Smooth muscle cell (in vitro differentiated cells): ENCODE results near the gene SYT6. TPM values are rescaled to one million over a fixed set of nuclear protein-coding genes. Genes with fewer than 3 reads are reported as not detected.

Experiments
- DNase-seq: peaks from one replicate; lab custom pipeline; 2025; ENCODE audit not compliant: unreplicated experiment; lab: John Stamatoyannopoulos, UW
- H2AFZ ChIP-seq: fragments of 200-600 bp; sonication (generic); 2 replicates; pipeline ENCODE4 v1.6.0; 2016; ENCODE audit warnings: antibody characterized with exemption, low read depth, mild to moderate bottlenecking
- H3F3A ChIP-seq: fragments of 200-600 bp; sonication (generic); 2 replicates; pipeline ENCODE4 v1.6.0; 2017; ENCODE audit warnings: antibody characterized with exemption, low read depth
- H3K27ac ChIP-seq: fragments of 200-600 bp; sonication (generic); 2 replicates; pipeline ENCODE4 v1.5.1; 2016; ENCODE audit warnings: low read depth, mild to moderate bottlenecking
- H3K27me3 ChIP-seq: fragments of 200-600 bp; sonication (generic); 2 replicates; pipeline ENCODE4 v1.6.1; 2016; ENCODE audit warnings: low read depth, mild to moderate bottlenecking
- H3K36me3 ChIP-seq: fragments of 200-600 bp; sonication (generic); 2 replicates; pipeline ENCODE4 v1.5.1; 2016; ENCODE audit warnings: low read depth
- H3K4me1 ChIP-seq: fragments of 200-600 bp; sonication (generic); 2 replicates; pipeline ENCODE4 v1.5.1; 2016; ENCODE audit warnings: low read depth
- H3K4me2 ChIP-seq: fragments of 200-600 bp; sonication (generic); 2 replicates; pipeline ENCODE4 v1.6.0; 2016; ENCODE audit warnings: mild to moderate bottlenecking
- H3K4me3 ChIP-seq: fragments of 200-600 bp; sonication (generic); 2 replicates; pipeline ENCODE4 v1.5.1; 2016; ENCODE audit warnings: mild to moderate bottlenecking
- H3K79me2 ChIP-seq: fragments of 200-600 bp; sonication (generic); 2 replicates; pipeline ENCODE4 v1.6.0; 2016; ENCODE audit warnings: low read depth, mild to moderate bottlenecking
- H3K9ac ChIP-seq: fragments of 200-600 bp; sonication (generic); 2 replicates; pipeline ENCODE4 v1.6.0; 2016; ENCODE audit warnings: low read depth
- H3K9me3 ChIP-seq: fragments of 200-600 bp; sonication (generic); replicated peaks from 2 replicates; pipeline ENCODE4 v1.5.1; 2016; ENCODE audit warnings: low read depth
- H4K20me1 ChIP-seq: fragments of 200-600 bp; sonication (generic); 2 replicates; pipeline ENCODE4 v1.6.0; 2016; ENCODE audit warnings: low read depth
- WGBS: methylation state at CpG from one replicate; pipeline ENCODE4 v1.1.7; 2016; ENCODE audit warnings: low lambda C conversion rate; 5-methylcytosine and 5-hydroxymethylcytosine counted together
- polyA plus RNA-seq: library from polyadenylated mRNA; unstranded; fragments of >200 nt; fragmentation: Nextera tagmentation; extraction: Ambion mirVana; gene quantifications from 2 replicates; pipeline ENCODE4 v1.2.1, GENCODE V29; 2016
- total RNA-seq: library from RNA; depleted of rRNA; stranded (reverse); fragments of >200 nt; gene quantifications from 2 replicates; pipeline ENCODE4 v1.2.3, GENCODE V29; 2014
- TF ChIP-seq, protein P1 (sequence below): fragments of 200-600 bp; sonication (generic); IDR thresholded peaks from 2 replicates; pipeline ENCODE4 v1.5.1; 2017; ENCODE audit warnings: borderline replicate concordance, mild to moderate bottlenecking, antibody characterized with exemption; ENCODE audit not compliant: insufficient read depth, poor library complexity, severe bottlenecking

Gene SYT6
- total and polyA plus RNA-seq, 2 experiments from 2014 or later, result not detected

DNA sequence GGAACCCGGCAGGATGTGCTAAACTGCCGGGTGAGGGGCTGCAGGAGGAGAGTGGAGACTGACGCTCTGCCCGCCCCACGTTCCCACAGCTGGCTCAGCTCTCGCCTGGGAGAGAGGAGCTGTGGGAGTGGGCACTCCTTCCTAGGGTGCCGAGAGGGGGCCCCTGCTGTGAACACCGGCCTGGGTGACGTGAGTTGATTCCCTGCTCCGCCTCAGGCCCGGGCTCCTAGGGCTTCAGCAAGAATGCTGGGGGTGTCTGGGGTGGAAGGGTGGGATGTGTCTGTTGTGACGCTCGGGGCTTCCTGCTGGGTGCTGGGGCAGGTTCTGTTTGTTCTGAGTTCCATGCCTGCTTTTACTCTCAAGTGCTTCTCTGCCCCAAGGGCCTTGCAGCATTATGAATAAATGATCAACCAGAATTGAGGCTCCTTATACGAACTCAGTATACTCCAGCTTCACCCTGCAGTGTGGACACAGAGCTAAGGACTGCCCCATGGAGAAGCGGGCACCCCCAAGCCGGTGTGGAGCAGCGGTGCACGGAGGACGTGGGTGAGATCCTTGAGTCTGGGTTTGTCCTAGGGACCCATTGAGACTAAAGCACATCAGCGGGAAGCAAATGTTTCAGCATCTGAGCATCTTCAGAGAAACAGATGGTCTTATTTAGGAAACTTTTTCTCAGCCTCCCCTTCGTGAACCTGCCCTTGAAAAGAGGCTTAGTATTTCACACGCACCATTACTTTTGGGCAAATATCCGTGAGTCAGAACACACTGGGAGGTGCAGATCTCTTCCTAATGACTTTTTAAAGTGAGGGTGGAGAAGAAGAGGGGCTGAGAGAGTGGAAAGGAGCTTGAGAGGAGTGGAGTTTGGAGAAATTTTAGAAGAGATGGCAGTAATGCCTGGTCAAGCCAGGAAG, 41.7 kb downstream of the SYT6 start:
- no peak overlapping the region for H3K27ac ChIP-seq
- H3K27me3 ChIP-seq, result no peaks in the 10 kb centered on the region
- no peaks in the 10 kb centered on the region for H3K79me2 ChIP-seq
- H2AFZ ChIP-seq, result no peak overlapping the region
- H3K9me3 ChIP-seq, result no peaks in the 10 kb centered on the region
- TF ChIP-seq, protein P1, sequence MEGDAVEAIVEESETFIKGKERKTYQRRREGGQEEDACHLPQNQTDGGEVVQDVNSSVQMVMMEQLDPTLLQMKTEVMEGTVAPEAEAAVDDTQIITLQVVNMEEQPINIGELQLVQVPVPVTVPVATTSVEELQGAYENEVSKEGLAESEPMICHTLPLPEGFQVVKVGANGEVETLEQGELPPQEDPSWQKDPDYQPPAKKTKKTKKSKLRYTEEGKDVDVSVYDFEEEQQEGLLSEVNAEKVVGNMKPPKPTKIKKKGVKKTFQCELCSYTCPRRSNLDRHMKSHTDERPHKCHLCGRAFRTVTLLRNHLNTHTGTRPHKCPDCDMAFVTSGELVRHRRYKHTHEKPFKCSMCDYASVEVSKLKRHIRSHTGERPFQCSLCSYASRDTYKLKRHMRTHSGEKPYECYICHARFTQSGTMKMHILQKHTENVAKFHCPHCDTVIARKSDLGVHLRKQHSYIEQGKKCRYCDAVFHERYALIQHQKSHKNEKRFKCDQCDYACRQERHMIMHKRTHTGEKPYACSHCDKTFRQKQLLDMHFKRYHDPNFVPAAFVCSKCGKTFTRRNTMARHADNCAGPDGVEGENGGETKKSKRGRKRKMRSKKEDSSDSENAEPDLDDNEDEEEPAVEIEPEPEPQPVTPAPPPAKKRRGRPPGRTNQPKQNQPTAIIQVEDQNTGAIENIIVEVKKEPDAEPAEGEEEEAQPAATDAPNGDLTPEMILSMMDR, result no peak
- H3F3A ChIP-seq, result no peaks in the 10 kb centered on the region
- H3K9ac ChIP-seq, result no peak overlapping the region
- H3K4me3 ChIP-seq, result no peak overlapping the region
- H3K36me3 ChIP-seq, result no peaks in the 10 kb centered on the region
- H4K20me1 ChIP-seq, result no peaks in the 10 kb centered on the region
- peaks cover 8% of the 10 kb centered on the region for H3K4me1 ChIP-seq
- H3K4me2 ChIP-seq, result no peak overlapping the region
- WGBS, result 89% methylated on average over 23 of the region's 23 CpGs
- no peak for DNase-seq

DNA sequence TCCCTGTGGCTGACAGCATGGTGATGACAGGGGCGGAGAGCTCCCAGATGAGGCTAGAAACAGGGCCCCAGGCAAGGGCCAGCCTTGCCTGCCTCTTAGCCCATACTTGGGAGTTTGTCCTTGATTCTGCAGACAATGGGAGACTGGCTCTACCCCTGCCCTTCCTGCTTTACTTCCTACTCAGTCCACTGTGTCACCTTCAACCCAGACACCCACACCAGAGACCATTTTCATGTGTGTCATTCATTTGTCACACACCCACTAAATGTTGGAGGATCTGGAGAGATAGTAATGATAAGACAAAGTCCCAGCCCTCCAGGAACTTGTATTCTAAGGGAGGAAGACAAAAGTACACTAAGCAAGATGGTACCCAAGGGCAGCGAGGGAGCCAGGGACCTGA, 43.7 kb downstream of the SYT6 start:
- Histone ChIP-seq H3K9me3 (no peaks in the 10 kb centered on the region), H3K27me3 (no peaks in the 10 kb centered on the region), H3F3A (no peaks in the 10 kb centered on the region), H3K27ac (no peak overlapping the region), H3K9ac (no peak overlapping the region), H3K4me1 (peaks cover 15% of the 10 kb centered on the region), H3K4me3 (no peak overlapping the region), H4K20me1 (no peaks in the 10 kb centered on the region), H3K4me2 (no peak overlapping the region), H3K79me2 (no peaks in the 10 kb centered on the region), H2AFZ (no peak overlapping the region), H3K36me3 (no peaks in the 10 kb centered on the region)
- DNase-seq, result no peak
- WGBS, result 89% methylated on average over 2 of the region's 2 CpGs
- TF ChIP-seq, protein P1, result no peak

DNA sequence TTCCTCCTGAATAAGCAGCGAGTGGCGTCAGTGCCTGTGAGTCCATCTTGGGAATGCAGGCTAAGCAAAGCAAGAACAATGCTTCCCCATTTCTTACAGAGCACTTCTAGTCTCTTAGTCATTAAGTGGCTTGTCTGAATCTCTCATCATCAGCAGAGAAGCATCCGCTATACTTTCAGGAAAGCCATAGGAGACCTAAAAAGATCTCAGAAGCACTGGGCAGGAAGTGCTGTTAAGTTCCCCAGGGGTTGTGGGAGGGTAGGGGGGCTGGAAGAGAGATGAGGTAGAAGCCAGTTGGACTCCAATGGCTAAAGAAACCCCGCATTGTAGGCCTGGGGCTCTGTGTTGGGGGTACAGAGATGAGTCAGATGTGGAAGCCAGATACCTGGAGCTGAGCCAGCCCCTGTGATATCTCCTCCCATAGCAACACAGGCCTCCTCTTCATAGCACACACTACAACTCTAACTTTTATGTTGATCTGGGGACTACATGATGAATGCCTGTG, 44.9 kb downstream of the SYT6 start:
- H3K9me3 ChIP-seq, result no peaks in the 10 kb centered on the region
- no peak overlapping the region for H3K9ac ChIP-seq
- no peaks in the 10 kb centered on the region for H3K79me2 ChIP-seq
- no peak overlapping the region for H2AFZ ChIP-seq
- H3K4me3 ChIP-seq, result no peak overlapping the region
- WGBS, result 71% methylated on average over 4 of the region's 4 CpGs
- no peaks in the 10 kb centered on the region for H4K20me1 ChIP-seq
- peak overlapping the region; percentile 74 for H3K27ac ChIP-seq
- H3K36me3 ChIP-seq, result no peaks in the 10 kb centered on the region
- DNase-seq, result no peak
- H3K27me3 ChIP-seq, result no peaks in the 10 kb centered on the region
- H3F3A ChIP-seq, result no peaks in the 10 kb centered on the region
- H3K4me2 ChIP-seq, result peak overlapping the region; percentile 20
- H3K4me1 ChIP-seq, result peaks cover 15% of the 10 kb centered on the region
- TF ChIP-seq, protein P1, result no peak
